ENCODE data around the gene CDH23.

GRCh38 chr10:71637305-71637704 is 240.6 kb downstream of the CDH23 start:
- no peak for TF ChIP-seq POLR2A (IDR thresholded peaks at IDR 0.05; ENCODE audit: low read length)
- no peak for TF ChIP-seq GATA1 (IDR thresholded peaks at IDR 0.05; ENCODE audit: low read depth, low read length)

Measured in erythroblast (primary cell).